ACC112 (cell line): Measurements from ENCODE around the gene C4orf33.
"Not testable (repeated sequence)": the region's sequence is repeated elsewhere in the genome, so short reads cannot be mapped to it uniquely, and the experiment has no call there.

Experiments used
- H2AFZ ChIP-seq: fragments of 200-600 bp; sonication (generic); one replicate; pipeline ENCODE4 v1.6.0; 2017; ENCODE audit warnings: antibody characterized with exemption, low read length; ENCODE audit not compliant: unreplicated experiment
- H3K27ac ChIP-seq: fragments of 200-600 bp; sonication (generic); 2 replicates; pipeline ENCODE4 v1.5.1; 2014; ENCODE audit warnings: low read depth, mild to moderate bottlenecking, antibody characterized with exemption, low read length, moderate library complexity
- H3K27me3 ChIP-seq: fragments of 200-600 bp; sonication (generic); 2 replicates; pipeline ENCODE4 v1.6.1; 2014; ENCODE audit warnings: mild to moderate bottlenecking, antibody characterized with exemption, low read length, moderate library complexity, mixed read lengths; ENCODE audit not compliant: insufficient read depth
- H3K36me3 ChIP-seq: fragments of 200-600 bp; sonication (generic); 2 replicates; pipeline ENCODE4 v1.6.1; 2016; ENCODE audit warnings: mild to moderate bottlenecking, antibody characterized with exemption, low read length, moderate library complexity, mixed read lengths; ENCODE audit not compliant: insufficient read depth
- H3K4me1 ChIP-seq: fragments of 200-600 bp; sonication (generic); one replicate; pipeline ENCODE4 v1.6.1; 2016; ENCODE audit warnings: low read length, mixed read lengths; ENCODE audit not compliant: insufficient read depth, unreplicated experiment, control insufficient read depth
- H3K4me3 ChIP-seq: fragments of 200-600 bp; sonication (generic); 2 replicates; pipeline ENCODE4 v1.5.1; 2014; ENCODE audit warnings: mild to moderate bottlenecking, low read depth, low read length
- H3K79me2 ChIP-seq: fragments of 200-600 bp; sonication (generic); one replicate; pipeline ENCODE4 v1.6.0; 2016; ENCODE audit warnings: low read length; ENCODE audit not compliant: control insufficient read depth, unreplicated experiment, insufficient read depth

The C4orf33 gene

GRCh38 chr4:129126614-129127013 lies 30.7 kb downstream of the C4orf33 start:
- not testable (repeated sequence) for H2AFZ ChIP-seq

GRCh38 chr4:129129143-129129542 lies 33.2 kb downstream of the C4orf33 start:
- H3K27me3 ChIP-seq: no peaks in the 10 kb centered on the region
- H3K36me3 ChIP-seq: no peaks in the 10 kb centered on the region
- H3K4me3 ChIP-seq: no peak overlapping the region
- H3K4me1 ChIP-seq: no peaks in the 10 kb centered on the region
- no peak overlapping the region for H3K27ac ChIP-seq
- no peak overlapping the region for H2AFZ ChIP-seq
- no peaks in the 10 kb centered on the region for H3K79me2 ChIP-seq

More at GRCh38 chr4:129126614-129127013, 30.7 kb downstream of the C4orf33 start:
- H3K4me3 ChIP-seq, H3K27ac ChIP-seq, H3K79me2 ChIP-seq, H3K36me3 ChIP-seq, H3K4me1 ChIP-seq, H3K27me3 ChIP-seq: not testable (repeated sequence)

GRCh38 chr4:129131343-129131742 lies 35.4 kb downstream of the C4orf33 start:
- Histone ChIP-seq H3K36me3 (no peaks in the 10 kb centered on the region), H3K4me1 (no peaks in the 10 kb centered on the region), H3K27ac (no peak overlapping the region), H3K27me3 (no peaks in the 10 kb centered on the region), H3K4me3 (no peak overlapping the region), H2AFZ (no peak overlapping the region), H3K79me2 (no peaks in the 10 kb centered on the region)

- no peak overlapping the region for H3K27ac ChIP-seq
- H3K4me1 ChIP-seq: no peaks in the 10 kb centered on the region
- no peak overlapping the region for H3K4me3 ChIP-seq
- no peaks in the 10 kb centered on the region for H3K79me2 ChIP-seq
- no peaks in the 10 kb centered on the region for H3K36me3 ChIP-seq
- H2AFZ ChIP-seq: no peak overlapping the region
- no peaks in the 10 kb centered on the region for H3K27me3 ChIP-seq
Observed at GRCh38 chr4:129136433-129136832, 40.5 kb downstream of the C4orf33 start.

GRCh38 chr4:129138810-129139496 lies 43.0 kb downstream of the C4orf33 start:
- no peak overlapping the region for H3K4me3 ChIP-seq
- no peaks in the 10 kb centered on the region for H3K79me2 ChIP-seq
- H3K27me3 ChIP-seq: no peaks in the 10 kb centered on the region
- H2AFZ ChIP-seq: no peak overlapping the region
- no peaks in the 10 kb centered on the region for H3K4me1 ChIP-seq
- no peaks in the 10 kb centered on the region for H3K36me3 ChIP-seq
- no peak overlapping the region for H3K27ac ChIP-seq

- no peak overlapping the region for H3K27ac ChIP-seq
- H3K79me2 ChIP-seq: no peaks in the 10 kb centered on the region
- H3K27me3 ChIP-seq: no peaks in the 10 kb centered on the region
- H3K4me1 ChIP-seq: no peaks in the 10 kb centered on the region
- no peak overlapping the region for H2AFZ ChIP-seq
- no peaks in the 10 kb centered on the region for H3K36me3 ChIP-seq
- no peak overlapping the region for H3K4me3 ChIP-seq
Observed at GRCh38 chr4:129140521-129140920, 44.6 kb downstream of the C4orf33 start.

- Histone ChIP-seq H3K4me3 (no peak overlapping the region), H3K4me1 (no peaks in the 10 kb centered on the region), H2AFZ (no peak overlapping the region), H3K27me3 (no peaks in the 10 kb centered on the region), H3K27ac (no peak overlapping the region), H3K36me3 (no peaks in the 10 kb centered on the region), H3K79me2 (no peaks in the 10 kb centered on the region)
Observed at GRCh38 chr4:129143359-129143758, 47.4 kb downstream of the C4orf33 start.

GRCh38 chr4:129144755-129145206 lies 48.8 kb downstream of the C4orf33 start:
- Histone ChIP-seq H3K27me3 (no peaks in the 10 kb centered on the region), H3K4me1 (no peaks in the 10 kb centered on the region), H2AFZ (no peak overlapping the region), H3K27ac (no peak overlapping the region), H3K36me3 (no peaks in the 10 kb centered on the region), H3K4me3 (no peak overlapping the region), H3K79me2 (no peaks in the 10 kb centered on the region)

GRCh38 chr4:129145222-129145730 lies 49.3 kb downstream of the C4orf33 start:
- no peaks in the 10 kb centered on the region for H3K4me1 ChIP-seq
- H2AFZ ChIP-seq: no peak overlapping the region
- H3K36me3 ChIP-seq: no peaks in the 10 kb centered on the region
- H3K79me2 ChIP-seq: no peaks in the 10 kb centered on the region
- no peaks in the 10 kb centered on the region for H3K27me3 ChIP-seq
- no peak overlapping the region for H3K4me3 ChIP-seq
- H3K27ac ChIP-seq: no peak overlapping the region

GRCh38 chr4:129146639-129147038 lies 50.7 kb downstream of the C4orf33 start:
- H3K27me3 ChIP-seq: no peaks in the 10 kb centered on the region
- no peaks in the 10 kb centered on the region for H3K36me3 ChIP-seq
- no peaks in the 10 kb centered on the region for H3K79me2 ChIP-seq
- no peak overlapping the region for H3K4me3 ChIP-seq
- H2AFZ ChIP-seq: no peak overlapping the region
- no peak overlapping the region for H3K27ac ChIP-seq
- no peaks in the 10 kb centered on the region for H3K4me1 ChIP-seq

- no peak overlapping the region for H3K4me3 ChIP-seq
- no peaks in the 10 kb centered on the region for H3K4me1 ChIP-seq
- no peaks in the 10 kb centered on the region for H3K79me2 ChIP-seq
- H3K36me3 ChIP-seq: no peaks in the 10 kb centered on the region
- no peak overlapping the region for H2AFZ ChIP-seq
- no peaks in the 10 kb centered on the region for H3K27me3 ChIP-seq
- no peak overlapping the region for H3K27ac ChIP-seq
Observed at GRCh38 chr4:129148892-129149291, 52.9 kb downstream of the C4orf33 start.
